K562 (cell line): ENCODE data around the gene KIF1A. TPM values are rescaled to one million over a fixed set of nuclear protein-coding genes. Genes with fewer than 3 reads are reported as not detected.

ENCODE experiments used
- BMI1 ChIP-seq: fragments of 150-350 bp; IDR thresholded peaks from 2 replicates; pipeline ENCODE4 v1.6.1; 2014; ENCODE audit warnings: low read length
- ZC3H11A ChIP-seq: IDR thresholded peaks from 2 replicates; pipeline ENCODE4 v1.6.1; 2012; ENCODE audit warnings: low read depth, low read length, improper control_type of control experiment
- ZNF407 ChIP-seq: fragments of 450-650 bp; IDR thresholded peaks from 2 replicates; pipeline ENCODE4 v1.6.1; 2016; ENCODE audit warnings: low read depth
- polyA plus RNA-seq, 8 experiments: library from polyadenylated mRNA; depleted of rRNA in 4 of 8; stranded (reverse) in 5 of 8; unstranded in 3 of 8; fragments of >200 nt; fragmentation: Nextera tagmentation in 2 of 8; fragmentation: Illumina TruSeq in 1 of 8; extraction: Ambion mirVana in 2 of 8; extraction: Trizol in 1 of 8; gene quantifications; 2 replicates each; pipeline versions ENCODE4 v1.2.1 to v1.2.3, GENCODE V29; 2011 to 2014; ENCODE audit warnings: inconsistent platforms in 1 of 8, missing spikeins in 1 of 8
- total RNA-seq, 7 experiments: library from RNA; depleted of rRNA in 6 of 7; stranded (reverse); fragments of >200 nt in 6 of 7; fragmentation: Illumina TruSeq in 2 of 7; extraction: Trizol in 2 of 7; gene quantifications; 2 replicates each; pipeline versions ENCODE4 v1.2.1 to v1.2.3, GENCODE V29; 2011 to 2021; ENCODE audit warnings: low replicate concordance in 1 of 7

KIF1A gene
- total and polyA plus RNA-seq, 9 of the 15 experiments (the other 6 are each of a cell fraction or from before 2014, with no cell fraction given) = 0.07 to 1.4 (median 0.45) TPM; not detected in 2

DNA sequence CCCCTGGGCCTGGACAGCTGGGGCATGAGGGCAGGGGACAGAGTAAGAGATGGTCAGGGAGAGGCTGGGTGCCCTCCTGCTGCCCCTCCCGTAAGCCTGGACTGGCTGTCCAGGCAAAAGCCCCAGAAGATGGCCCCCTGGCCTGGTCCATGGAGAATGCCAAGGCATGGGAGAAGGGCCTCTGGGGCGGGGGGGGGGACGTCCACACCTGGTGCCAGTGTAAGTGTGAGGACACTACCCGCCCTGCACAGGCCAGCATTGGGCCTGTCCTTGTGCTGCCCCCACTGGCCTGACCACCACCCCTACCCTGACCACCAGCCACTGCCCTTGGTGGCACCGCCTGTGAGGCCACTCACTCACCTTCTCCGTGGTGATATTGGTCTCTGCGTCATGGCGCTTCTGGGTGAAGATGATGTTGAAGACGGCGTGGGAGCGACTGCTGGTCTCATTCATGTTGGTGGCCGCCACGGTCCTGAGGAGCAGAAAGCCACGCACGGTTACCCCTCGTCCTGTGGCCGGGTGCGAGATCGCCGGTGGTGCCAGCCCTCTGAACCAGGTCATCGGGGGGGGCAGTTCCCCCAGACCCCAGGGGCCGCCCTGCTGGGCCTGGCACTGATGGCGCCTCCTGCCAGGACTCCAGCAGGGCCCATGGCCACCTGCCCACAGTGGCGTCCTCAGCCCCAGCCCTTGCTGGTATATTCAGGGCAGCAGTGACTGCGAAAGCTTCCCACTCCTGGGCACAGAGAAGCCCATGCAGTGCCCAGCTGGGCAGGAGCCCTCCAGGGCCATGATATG, 35.2 kb downstream of the KIF1A start (continued):
- TF ChIP-seq ZNF407 (no peak), ZC3H11A (no peak), BMI1 (no peak)
